ENCODE measurements around the gene DMGDH.

- no peak for TF ChIP-seq CTCF (IDR thresholded peaks at IDR 0.05)
- TF ChIP-seq EZH2 (IDR thresholded peaks at IDR 0.05; ENCODE audit: borderline replicate concordance, insufficient read depth, low read depth, low read length, poor library complexity, severe bottlenecking), result no peak
These were observed 73.9 kb downstream of the DMGDH start for GRCh38 chr5:78995521-78996007.
